SU-DHL-6 (cell line): Measurements from ENCODE around the gene GPR84.

Experiments used
- H2AFZ ChIP-seq: fragments of 200-600 bp; sonication (generic); 2 replicates; pipeline ENCODE4 v1.6.1; 2014; ENCODE audit warnings: low read depth, mild to moderate bottlenecking, moderate library complexity, mixed read lengths, antibody characterized with exemption, low read length; ENCODE audit not compliant: severe bottlenecking
- H3F3A ChIP-seq: fragments of 200-600 bp; shearing (Covaris generic); 2 replicates; pipeline ENCODE4 v1.6.0; 2016; ENCODE audit warnings: antibody characterized with exemption, mild to moderate bottlenecking; ENCODE audit not compliant: insufficient read depth
- H3K27ac ChIP-seq: fragments of 200-600 bp; sonication (generic); 2 replicates; pipeline ENCODE4 v1.5.1; 2016; ENCODE audit warnings: low read depth, mild to moderate bottlenecking, low read length, moderate library complexity, mixed read lengths
- H3K27me3 ChIP-seq: fragments of 200-600 bp; sonication (generic), shearing (Covaris generic); 2 replicates; pipeline ENCODE4 v1.6.0; 2014; ENCODE audit warnings: mild to moderate bottlenecking, low read length
- H3K36me3 ChIP-seq: fragments of 200-600 bp; sonication (generic); 2 replicates; pipeline ENCODE4 v1.6.1; 2014; ENCODE audit warnings: mild to moderate bottlenecking, low read length, mixed read lengths
- H3K4me2 ChIP-seq: fragments of 300-600, 200-600 bp; shearing (Covaris generic), sonication (generic); 2 replicates; pipeline ENCODE4 v1.6.0; 2014; ENCODE audit warnings: low read length, low read depth, mild to moderate bottlenecking; ENCODE audit not compliant: poor library complexity, severe bottlenecking
- H3K4me3 ChIP-seq: fragments of 200-600 bp; sonication (generic); 2 replicates; pipeline ENCODE4 v1.5.1; 2014; ENCODE audit warnings: antibody characterized with exemption, low read length, mild to moderate bottlenecking, mixed read lengths; ENCODE audit not compliant: insufficient read depth, poor library complexity, severe bottlenecking
- H3K79me2 ChIP-seq: fragments of 200-600 bp; sonication (generic); 2 replicates; pipeline ENCODE4 v1.6.1; 2014; ENCODE audit warnings: mild to moderate bottlenecking, low read length, moderate library complexity; ENCODE audit not compliant: insufficient read depth
- H3K9ac ChIP-seq: fragments of 200-600 bp; sonication (generic); 2 replicates; pipeline ENCODE4 v1.7.0; 2014; ENCODE audit warnings: mild to moderate bottlenecking, low read length
- H3K9me2 ChIP-seq: fragments of 200-600 bp; sonication (generic); replicated peaks from 2 replicates; pipeline ENCODE4 v1.6.1; 2014; ENCODE audit warnings: low read length; ENCODE audit not compliant: insufficient read depth
- H3K9me3 ChIP-seq: fragments of 200-600 bp; sonication (generic); 2 replicates; pipeline ENCODE4 v1.6.1; 2014; ENCODE audit warnings: low read length, mixed read lengths; ENCODE audit not compliant: insufficient read depth
- H4K20me1 ChIP-seq: fragments of 200-600 bp; sonication (generic); 2 replicates; pipeline ENCODE4 v1.6.1; 2014; ENCODE audit warnings: low read depth, mild to moderate bottlenecking, antibody characterized with exemption, low read length, moderate library complexity, mixed read lengths
- CTCF ChIP-seq: fragments of 200-600 bp; sonication (generic); IDR thresholded peaks from one replicate; pipeline ENCODE4 v1.5.1; 2017; ENCODE audit warnings: antibody characterized with exemption, mild to moderate bottlenecking, low read length, moderate library complexity; ENCODE audit not compliant: insufficient read depth, poor library complexity, severe bottlenecking
- EZH2phosphoT487 ChIP-seq: fragments of 200-600 bp; sonication (generic), shearing (Covaris generic); conservative IDR thresholded peaks from 2 replicates; pipeline ENCODE4 v1.6.1; 2018; ENCODE audit warnings: mild to moderate bottlenecking, antibody characterized with exemption, low read length, moderate library complexity, mixed read lengths

GPR84 gene

GRCh38 chr12:54398218-54398617, 33.9 kb upstream of the GPR84 start:
- no peak overlapping the region for H3K4me2 ChIP-seq
- no peak for TF ChIP-seq CTCF
- TF ChIP-seq EZH2phosphoT487, result no peak
- H3F3A ChIP-seq, result no peaks in the 10 kb centered on the region
- H3K27ac ChIP-seq, result no peak overlapping the region
- H3K27me3 ChIP-seq, result no peaks in the 10 kb centered on the region
- H3K36me3 ChIP-seq, result no peaks in the 10 kb centered on the region
- no peak overlapping the region for H3K9ac ChIP-seq
- H3K9me3 ChIP-seq, result no peaks in the 10 kb centered on the region
- H3K9me2 ChIP-seq, result no peaks in the 10 kb centered on the region
- H3K4me3 ChIP-seq, result no peak overlapping the region
- no peaks in the 10 kb centered on the region for H4K20me1 ChIP-seq
- no peaks in the 10 kb centered on the region for H3K79me2 ChIP-seq
- H2AFZ ChIP-seq, result no peak overlapping the region

- H4K20me1 ChIP-seq, result no peaks in the 10 kb centered on the region
- no peak overlapping the region for H3K4me2 ChIP-seq
- no peaks in the 10 kb centered on the region for H3K79me2 ChIP-seq
- no peaks in the 10 kb centered on the region for H3K27me3 ChIP-seq
- H3F3A ChIP-seq, result no peaks in the 10 kb centered on the region
- H3K27ac ChIP-seq, result no peak overlapping the region
- no peak overlapping the region for H3K4me3 ChIP-seq
- no peaks in the 10 kb centered on the region for H3K9me2 ChIP-seq
- no peaks in the 10 kb centered on the region for H3K36me3 ChIP-seq
- no peaks in the 10 kb centered on the region for H3K9me3 ChIP-seq
- H3K9ac ChIP-seq, result no peak overlapping the region
- no peak overlapping the region for H2AFZ ChIP-seq
- TF ChIP-seq EZH2phosphoT487 (no peak), CTCF (no peak)
Observed at GRCh38 chr12:54397157-54397556, 32.9 kb upstream of the GPR84 start.

GRCh38 chr12:54395545-54395944, 31.3 kb upstream of the GPR84 start:
- H3K36me3 ChIP-seq, result no peaks in the 10 kb centered on the region

More at GRCh38 chr12:54395545-54395944, 31.3 kb upstream of the GPR84 start:
- no peak overlapping the region for H3K4me2 ChIP-seq
- H2AFZ ChIP-seq, result no peak overlapping the region
- no peaks in the 10 kb centered on the region for H3K27me3 ChIP-seq
- no peak overlapping the region for H3K9ac ChIP-seq
- no peaks in the 10 kb centered on the region for H4K20me1 ChIP-seq
- TF ChIP-seq CTCF, result no peak
- TF ChIP-seq EZH2phosphoT487, result no peak
- H3F3A ChIP-seq, result no peaks in the 10 kb centered on the region
- H3K4me3 ChIP-seq, result no peak overlapping the region
- H3K27ac ChIP-seq, result no peak overlapping the region
- H3K9me3 ChIP-seq, result no peaks in the 10 kb centered on the region
- H3K9me2 ChIP-seq, result no peaks in the 10 kb centered on the region
- no peaks in the 10 kb centered on the region for H3K79me2 ChIP-seq
